T-cell (primary cell): ENCODE results near the gene RNF214. TPM values are rescaled to one million over a fixed set of nuclear protein-coding genes. Genes with fewer than 3 reads are reported as not detected.
A peak's percentile ranks its signal among the peaks of the same experiment; 100 is the strongest.
"Not testable (repeated sequence)": the region's sequence is repeated elsewhere in the genome, so short reads cannot be mapped to it uniquely, and the experiment has no call there.

Experiments used
- ATAC-seq, 4 experiments: fragments of 200-7000 bp in 3 of 4; fragments of 150-1000 bp in 1 of 4; cut with Tn5 transposase; replicated peaks in 1 of 4; 1 replicate in 3 of 4; 2 replicates in 1 of 4; pipeline ENCODE4 v1.10.0; 2021; ENCODE audit warnings: moderate library complexity in 3 of 4, mild to moderate bottlenecking in 2 of 4, moderate number of reproducible peaks in 1 of 4
- CTCF ChIA-PET, 2 donors: fragments of 300-600 bp; sonication (Branson Sonifier 250); formaldehyde crosslinking; loops; one replicate each; lab custom pipeline; 2022; ENCODE audit warnings: antibody characterized with exemption in 2 of 2; lab: Charles Lee
- POLR2A ChIA-PET, 2 donors: fragments of 300-600 bp; sonication (Branson Sonifier 250); formaldehyde crosslinking; loops; one replicate each; lab custom pipeline; 2022; ENCODE audit warnings: antibody characterized with exemption in 2 of 2; lab: Charles Lee
- DNase-seq, 35 experiments: peaks; one replicate each; pipeline versions ENCODE4 v3.0.0 to v3.0.0-alpha.2; 2013 to 2023
- H3K27ac ChIP-seq: one replicate; pipeline ENCODE4 v1.5.1; 2013; ENCODE audit warnings: low read length
- H3K27me3 ChIP-seq, 2 experiments: replicated peaks in 1 of 2; 1 replicate in 1 of 2; 2 replicates in 1 of 2; pipeline versions ENCODE4 v1.6.1 to v1.7.0; 2013; ENCODE audit warnings: low read length in 1 of 2, mixed read lengths in 1 of 2; ENCODE audit not compliant: control insufficient read depth in 2 of 2, insufficient read depth in 2 of 2; ENCODE audit errors: extremely low read depth in 1 of 2
- H3K36me3 ChIP-seq, 2 donors: 1 replicate in 1 of 2; 2 replicates in 1 of 2; pipeline versions ENCODE4 v1.6.1 to v1.7.0; 2013; ENCODE audit warnings: low read length in 1 of 2; ENCODE audit not compliant: control insufficient read depth in 2 of 2, insufficient read depth in 1 of 2; ENCODE audit errors: extremely low read depth in 1 of 2
- H3K4me1 ChIP-seq, 2 experiments: 1 replicate in 1 of 2; 2 replicates in 1 of 2; pipeline versions ENCODE4 v1.6.1 to v1.7.0; 2013; ENCODE audit warnings: low read length in 2 of 2, mixed read lengths in 1 of 2; ENCODE audit not compliant: insufficient read depth in 2 of 2, control insufficient read depth in 1 of 2; ENCODE audit errors: extremely low read depth in 1 of 2
- H3K4me3 ChIP-seq, 2 donors: 1 replicate in 1 of 2; 2 replicates in 1 of 2; pipeline versions ENCODE4 v1.5.1 to v1.7.0; 2013; ENCODE audit warnings: mild to moderate bottlenecking in 2 of 2, low read length in 1 of 2, moderate library complexity in 1 of 2; ENCODE audit not compliant: control insufficient read depth in 1 of 2; ENCODE audit errors: extremely low read depth in 1 of 2
- H3K9me3 ChIP-seq: 2 replicates; pipeline ENCODE4 v1.7.0; 2013
- H3K27ac Mint-ChIP-seq, 2 donors: one replicate each; pipeline ENCODE4 v1.8.0; 2020 to 2021; ENCODE audit warnings: mild to moderate bottlenecking in 2 of 2, mixed read lengths in 2 of 2
- H3K27me3 Mint-ChIP-seq, 2 donors: one replicate each; pipeline ENCODE4 v1.8.0; 2021 to 2022; ENCODE audit warnings: mixed read lengths in 2 of 2
- H3K36me3 Mint-ChIP-seq: one replicate; pipeline ENCODE4 v1.8.0; 2021; ENCODE audit warnings: mixed read lengths
- H3K4me1 Mint-ChIP-seq, 3 donors: one replicate each; pipeline ENCODE4 v1.8.0; 2020 to 2022; ENCODE audit warnings: mixed read lengths in 3 of 3, mild to moderate bottlenecking in 1 of 3
- H3K4me3 Mint-ChIP-seq, 3 donors: one replicate each; pipeline ENCODE4 v1.8.0; 2020 to 2022; ENCODE audit warnings: mild to moderate bottlenecking in 3 of 3, mixed read lengths in 3 of 3, moderate library complexity in 3 of 3
- H3K9me3 Mint-ChIP-seq, 3 donors: one replicate each; pipeline ENCODE4 v1.8.0; 2020 to 2022; ENCODE audit warnings: mixed read lengths in 3 of 3
- WGBS: methylation state at CpG from one replicate; pipeline ENCODE4 v1.1.5; 2013; ENCODE audit warnings: missing lambda C conversion rate; ENCODE audit not compliant: insufficient coverage; 5-methylcytosine and 5-hydroxymethylcytosine counted together
- total RNA-seq, 35 experiments: library from RNA in 6 of 35; stranded (reverse) in 6 of 35; fragments of 120-200 nt in 1 of 35; gene quantifications; one replicate each; pipeline versions ENCODE4 v1.2.1 to v1.2.4 and lab custom pipeline; 2013 to 2026

RNF214 gene
- total RNA-seq (10 to 100 TPM; 21.6 to 31.7 (median 30.5) TPM), total RNA-seq (lab: John Stamatoyannopoulos, UW) (5.1 to 42.0 (median 18.3) reads per million in 29 experiments)
- 17.1 TPM for total RNA-seq (2013)

DNA sequence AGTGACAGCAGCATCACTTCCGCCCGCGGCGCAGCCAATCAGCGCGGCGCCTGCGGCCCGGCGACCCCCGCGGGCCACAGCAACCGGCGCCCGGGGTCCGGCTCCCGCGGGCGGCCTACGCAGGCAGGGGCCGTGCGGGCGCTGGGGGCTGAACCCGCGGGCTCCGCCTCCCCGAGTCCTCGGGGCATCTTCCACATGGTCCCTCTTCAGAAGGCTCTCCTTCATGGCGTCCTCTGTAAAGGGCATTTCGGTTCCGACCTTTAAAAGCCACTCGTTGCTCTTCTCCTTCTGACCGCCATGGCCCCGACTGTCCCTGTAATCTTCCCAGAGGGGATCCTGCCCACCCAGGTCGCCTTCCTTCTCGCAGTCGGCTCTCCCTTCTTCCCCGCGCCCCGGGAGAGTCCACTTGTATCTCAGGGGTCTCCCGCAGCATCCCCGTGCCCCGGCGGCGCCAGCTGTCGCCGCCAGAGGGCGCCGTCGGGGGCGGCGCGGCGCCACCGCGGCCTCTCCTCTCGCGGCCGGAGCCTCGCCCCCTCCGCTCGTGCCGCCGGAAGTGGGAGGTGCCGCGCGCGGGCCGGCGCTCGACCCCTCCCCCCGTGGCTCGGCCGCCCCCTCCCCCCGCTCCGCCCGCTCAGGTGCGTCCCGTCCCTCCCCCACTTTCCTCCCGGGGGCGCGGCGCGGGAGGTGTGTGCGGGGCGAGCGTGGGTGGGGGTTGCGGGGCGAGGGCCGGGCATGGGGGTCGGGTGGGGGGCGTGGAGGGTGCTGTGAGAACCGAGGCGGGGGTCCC lies at the start of gene RNF214:
TSS of gene RNF214 (plus strand) at position 580 of the 787 bp plus-strand sequence. CDS start 1,602 bp downstream, outside the sequence.
- peaks cover 16 to 51% of the 10 kb centered on the region in 2 experiments for H3K4me1 ChIP-seq

DNA sequence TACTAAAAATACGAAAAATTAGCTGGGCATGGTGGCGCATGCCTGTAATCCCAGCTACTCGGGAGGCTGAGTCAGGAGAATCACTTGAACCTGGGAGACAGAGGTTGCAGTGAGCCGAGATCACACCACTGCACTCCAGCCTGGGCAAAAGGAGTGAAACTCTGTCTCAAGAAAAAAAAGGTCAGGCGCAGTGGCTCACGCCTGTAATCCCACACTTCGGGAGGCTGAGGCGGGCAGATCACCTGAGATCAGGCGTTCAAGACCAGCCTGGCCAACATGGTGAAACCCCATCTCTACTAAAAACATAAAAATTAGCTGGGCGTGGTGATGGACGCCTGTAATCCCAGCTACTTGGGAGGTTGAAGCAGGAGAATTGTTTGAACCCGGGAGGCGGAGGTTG lies 49.3 kb upstream of the RNF214 start:
- DNase-seq, H3K27ac ChIP-seq, H3K9me3 ChIP-seq, H3K27me3 ChIP-seq, ATAC-seq, CTCF ChIA-PET, H3K4me3 Mint-ChIP-seq, H3K9me3 Mint-ChIP-seq, H3K27me3 Mint-ChIP-seq, H3K4me3 ChIP-seq, POLR2A ChIA-PET, H3K27ac Mint-ChIP-seq: not testable (repeated sequence)
- 97% methylated on average over 4 of the region's 13 CpGs for WGBS
- Histone ChIP-seq H3K4me1 (peaks cover 14 to 31% of the 10 kb centered on the region in 2 experiments), H3K36me3 (peaks cover 6 to 26% of the 10 kb centered on the region in 2 donors)
- Mint-ChIP-seq H3K4me1 (peaks cover 23 to 30% (median 23%) of the 10 kb centered on the region in 3 donors), H3K36me3 (peaks cover 13% of the 10 kb centered on the region)

More for the DNA sequence above, at the start of gene RNF214:
- Mint-ChIP-seq H3K9me3 (no peaks in the 10 kb centered on the region), H3K4me1 (peaks cover 46 to 60% (median 50%) of the 10 kb centered on the region in 3 donors), H3K36me3 (peaks cover 18% of the 10 kb centered on the region), H3K27me3 (no peaks in the 10 kb centered on the region), H3K27ac (peak within 1 kb of the TSS; percentile 99), H3K4me3 (peak within 1 kb of the TSS; percentile 96 to 98 (median 98))
- DNase-seq, result peak; percentile 37 to 87 (median 63)
- peak; percentile 80 to 86 (median 81) for ATAC-seq
- ChIA-PET POLR2A (interaction anchor here in 1 of 2 donors (0.5 to 0.6 kb wide), 2 partner anchors 62 to 506 kb away, joined by 3 to 5 read pairs; no protein-coding TSS in a partner anchor), CTCF (interaction anchor here (0.5 to 1.9 kb wide), 4 partner anchors 53 to 973 kb away, joined by 3 to 12 read pairs (median 4); partner anchors contain the start of gene SIDT2 (in 2 of the 2))
- Histone ChIP-seq H3K36me3 (peaks cover 9 to 28% of the 10 kb centered on the region in 2 donors), H3K27me3 (no peaks in the 10 kb centered on the region), H3K4me3 (peak within 1 kb of the TSS; percentile 71 to 88), H3K27ac (peak within 1 kb of the TSS; percentile 93), H3K9me3 (no peaks in the 10 kb centered on the region)
- WGBS, result 0% methylated on average over 61 of the region's 94 CpGs

DNA sequence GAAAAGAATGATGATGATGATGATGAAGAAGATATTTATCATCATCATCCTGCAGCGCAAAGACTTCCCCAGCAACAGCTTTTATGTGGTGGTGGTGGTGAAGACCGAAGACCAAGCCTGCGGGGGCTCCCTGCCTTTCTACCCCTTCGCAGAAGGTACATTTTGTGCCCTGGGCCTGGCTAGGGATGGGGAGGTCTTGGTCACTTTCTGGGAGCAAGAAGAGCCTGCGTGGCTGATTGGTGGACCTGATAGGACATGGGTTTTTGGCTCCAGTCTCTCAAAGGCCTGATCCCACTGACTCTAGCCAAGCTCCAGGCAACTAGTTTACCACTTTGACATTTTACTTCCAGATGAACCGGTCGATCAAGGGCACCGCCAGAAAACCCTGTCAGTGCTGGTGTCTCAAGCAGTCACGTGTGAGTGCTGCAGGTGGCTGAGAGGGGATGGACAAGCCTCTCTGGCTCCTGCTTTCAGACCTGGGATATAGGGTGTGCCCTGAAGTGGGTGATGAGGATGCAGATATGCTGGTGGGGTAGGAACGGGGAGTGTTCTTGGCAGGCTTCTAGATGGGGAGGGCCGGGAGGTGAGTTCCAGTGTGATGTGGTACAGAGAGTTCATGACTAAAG lies 48.6 kb upstream of the RNF214 start:
- ATAC-seq (no peak), DNase-seq (no peak)
- H3K27ac ChIP-seq, result no peak overlapping the region
- Mint-ChIP-seq H3K9me3 (no peaks in the 10 kb centered on the region), H3K4me1 (peaks cover 19 to 26% (median 20%) of the 10 kb centered on the region in 3 donors), H3K27ac (no peak overlapping the region), H3K4me3 (peak overlapping the region in 1 of 3 donors; percentile 34), H3K36me3 (peaks cover 16% of the 10 kb centered on the region), H3K27me3 (no peaks in the 10 kb centered on the region)
- ChIA-PET POLR2A (interaction anchor here in 1 of 2 donors (0.6 kb wide), 1 partner anchor 40 kb away, joined by 3 read pairs; the partner anchor contains the start of gene PAFAH1B2), CTCF (no interaction called here)
- H3K4me3 ChIP-seq, result no peak overlapping the region
- no peaks in the 10 kb centered on the region for H3K27me3 ChIP-seq
- 94% methylated on average over 4 of the region's 11 CpGs for WGBS
- H3K36me3 ChIP-seq, result peaks cover 6 to 32% of the 10 kb centered on the region in 2 donors
- H3K4me1 ChIP-seq, result peaks cover 14 to 27% of the 10 kb centered on the region in 2 experiments
- H3K9me3 ChIP-seq, result no peaks in the 10 kb centered on the region

DNA sequence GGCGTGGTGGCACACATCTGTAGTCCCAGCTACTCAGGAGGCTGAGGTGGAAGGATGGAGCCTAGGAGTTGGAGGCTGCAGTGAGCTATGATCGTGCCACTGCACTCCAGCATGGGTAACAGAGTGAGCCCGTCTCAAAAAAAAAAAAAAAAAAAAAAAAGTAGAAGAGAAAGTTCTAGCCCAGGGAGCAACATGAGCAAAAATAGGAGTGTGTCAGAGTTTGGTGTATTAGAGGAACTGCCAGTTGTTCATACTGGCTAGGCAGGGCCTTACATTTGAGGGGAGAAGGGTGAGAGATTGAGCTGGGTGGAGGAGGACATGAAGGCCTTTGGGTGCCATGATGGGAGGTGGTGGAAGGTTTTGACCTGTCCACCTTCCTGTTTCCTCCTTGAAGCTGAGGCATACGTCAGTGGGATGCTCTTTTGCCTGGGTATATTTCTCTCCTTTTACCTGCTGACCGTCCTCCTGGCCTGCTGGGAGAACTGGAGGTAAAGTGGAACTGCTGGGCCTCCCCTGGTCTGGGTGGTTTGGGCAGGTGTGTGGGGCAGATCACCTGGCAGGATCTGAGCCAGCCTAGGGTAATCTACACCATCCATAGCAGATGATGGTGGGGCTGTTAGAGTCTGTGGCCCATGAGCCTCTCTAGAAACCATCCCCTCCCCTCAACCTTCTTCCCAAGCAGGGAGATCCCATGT lies 46.6 kb upstream of the RNF214 start:
- no peak overlapping the region for H3K4me3 Mint-ChIP-seq
- ATAC-seq, result no peak
- peaks cover 1 to 13% of the 10 kb centered on the region in 2 experiments for H3K4me1 ChIP-seq

DNA sequence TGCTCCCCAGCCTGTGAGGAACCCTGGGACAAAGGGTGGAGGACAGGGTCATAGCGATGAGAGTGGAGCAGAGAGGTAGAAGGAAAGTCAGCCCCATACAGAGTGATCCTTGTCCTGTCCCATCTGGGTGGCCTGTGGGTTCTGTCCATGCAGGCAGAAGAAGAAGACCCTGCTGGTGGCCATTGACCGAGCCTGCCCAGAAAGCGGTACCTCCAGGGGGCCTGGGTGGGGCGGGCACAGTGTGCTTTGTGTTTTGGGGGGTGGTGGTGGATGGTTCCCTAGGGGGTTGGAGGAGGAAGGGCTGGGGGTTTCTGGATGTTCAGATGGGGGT lies 46.1 kb upstream of the RNF214 start:
- H3K27me3 Mint-ChIP-seq, result no peaks in the 10 kb centered on the region
- H3K27ac Mint-ChIP-seq, result no peak overlapping the region
- ChIA-PET POLR2A (interaction anchor here in 1 of 2 donors (0.6 kb wide), 1 partner anchor 8 kb away, joined by 4 read pairs; the partner anchor contains the start of gene SIDT2), CTCF (no interaction called here)
- Histone ChIP-seq H3K9me3 (no peaks in the 10 kb centered on the region), H3K4me1 (peaks cover 0 to 8% of the 10 kb centered on the region in 2 experiments), H3K4me3 (no peak overlapping the region), H3K36me3 (peaks cover 6 to 49% of the 10 kb centered on the region in 2 donors), H3K27me3 (no peaks in the 10 kb centered on the region), H3K27ac (no peak overlapping the region)
- no peak for ATAC-seq
- no peak for DNase-seq
- 100% methylated on average over 1 of the region's 4 CpGs for WGBS
- no peaks in the 10 kb centered on the region for H3K9me3 Mint-ChIP-seq
- H3K4me3 Mint-ChIP-seq, result no peak overlapping the region
- H3K36me3 Mint-ChIP-seq, result peaks cover 19% of the 10 kb centered on the region
- peaks cover 0 to 7% (median 0%) of the 10 kb centered on the region in 3 donors for H3K4me1 Mint-ChIP-seq

More for the DNA sequence above, 46.6 kb upstream of the RNF214 start:
- peaks cover 6 to 49% of the 10 kb centered on the region in 2 donors for H3K36me3 ChIP-seq
- ChIA-PET CTCF (interaction anchor here in 1 of 2 donors (0.6 kb wide), 1 partner anchor 496 kb away, joined by 3 read pairs; no protein-coding TSS in a partner anchor), POLR2A (interaction anchor here (0.6 to 0.7 kb wide), 4 partner anchors 19 to 252 kb away, joined by 3 to 11 read pairs (median 8); no protein-coding TSS in a partner anchor)
- Mint-ChIP-seq H3K27me3 (no peaks in the 10 kb centered on the region), H3K36me3 (peaks cover 19% of the 10 kb centered on the region), H3K4me1 (peaks cover 3 to 11% (median 5%) of the 10 kb centered on the region in 3 donors), H3K27ac (no peak overlapping the region), H3K9me3 (no peaks in the 10 kb centered on the region)
- DNase-seq, result no peak
- H3K27ac ChIP-seq, result no peak overlapping the region
- no peaks in the 10 kb centered on the region for H3K27me3 ChIP-seq
- WGBS, result 93% methylated on average over 2 of the region's 5 CpGs
- H3K4me3 ChIP-seq, result no peak overlapping the region
- no peaks in the 10 kb centered on the region for H3K9me3 ChIP-seq
